ENCODE measurements around the gene IGFBP3. TPM values are rescaled to one million over a fixed set of nuclear protein-coding genes. Genes with fewer than 3 reads are reported as not detected.

The IGFBP3 gene
- polyA plus RNA-seq, 1 donor from 2014 or later = 1.6 TPM

- no peak overlapping the region for H3K9ac ChIP-seq (ENCODE audit: low read length)
- H3K79me2 ChIP-seq (replicated peaks; ENCODE audit: insufficient read depth, low read length) = no peaks in the 10 kb centered on the region
- no peaks in the 10 kb centered on the region for H3K9me2 ChIP-seq (ENCODE audit: insufficient read depth, low read length)
- TF ChIP-seq EZH2 (IDR thresholded peaks at IDR 0.05; ENCODE audit: borderline replicate concordance, insufficient read depth, low read length, poor library complexity, severe bottlenecking) = no peak
- no peak for TF ChIP-seq EP300 (conservative IDR thresholded peaks at IDR 0.05; ENCODE audit: poor library complexity, severe bottlenecking)
- TF ChIP-seq TAF1 (IDR thresholded peaks at IDR 0.05; ENCODE audit: low read depth) = no peak
- no peak for TF ChIP-seq RAD21 (conservative IDR thresholded peaks at IDR 0.05)
- peaks cover 11% of the 10 kb centered on the region for H3K9me3 ChIP-seq (ENCODE audit: low read length)
- H2AFZ ChIP-seq (ENCODE audit: low read depth, low read length) = no peak overlapping the region
- H3K27ac ChIP-seq (ENCODE audit: low read length) = no peak overlapping the region
- no peaks in the 10 kb centered on the region for H3F3A ChIP-seq (ENCODE audit: insufficient read depth, low read length, poor library complexity, severe bottlenecking)
- H3K27me3 ChIP-seq (ENCODE audit: insufficient read depth, low read depth, low read length) = no peaks in the 10 kb centered on the region
- H3K4me2 ChIP-seq (ENCODE audit: low read length) = no peak overlapping the region
- no peak overlapping the region for H3K4me3 ChIP-seq (ENCODE audit: low read length)
- H3K36me3 ChIP-seq (ENCODE audit: insufficient read depth, low read length) = no peaks in the 10 kb centered on the region
- no peaks in the 10 kb centered on the region for H4K20me1 ChIP-seq (ENCODE audit: insufficient read depth)
These were observed 44.6 kb downstream of the IGFBP3 start for GRCh38 chr7:45876519-45876918.

- no peak overlapping the region for H3K27ac ChIP-seq (ENCODE audit: low read length)
- no peak overlapping the region for H2AFZ ChIP-seq (ENCODE audit: low read depth, low read length)
- H3K9me3 ChIP-seq (ENCODE audit: low read length) = peaks cover 11% of the 10 kb centered on the region
- H4K20me1 ChIP-seq (ENCODE audit: insufficient read depth) = no peaks in the 10 kb centered on the region
- H3K9me2 ChIP-seq (ENCODE audit: insufficient read depth, low read length) = no peaks in the 10 kb centered on the region
- no peaks in the 10 kb centered on the region for H3F3A ChIP-seq (ENCODE audit: insufficient read depth, low read length, poor library complexity, severe bottlenecking)
- no peak overlapping the region for H3K9ac ChIP-seq (ENCODE audit: low read length)
- H3K79me2 ChIP-seq (replicated peaks; ENCODE audit: insufficient read depth, low read length) = no peaks in the 10 kb centered on the region
- TF ChIP-seq POLR2AphosphoS5 (IDR thresholded peaks at IDR 0.05) = no peak
- no peak for TF ChIP-seq EZH2 (IDR thresholded peaks at IDR 0.05; ENCODE audit: borderline replicate concordance, insufficient read depth, low read length, poor library complexity, severe bottlenecking)
- TF ChIP-seq MXI1 (conservative IDR thresholded peaks at IDR 0.05; ENCODE audit: poor library complexity, severe bottlenecking) = no peak
- no peak for TF ChIP-seq TAF1 (IDR thresholded peaks at IDR 0.05; ENCODE audit: low read depth)
- TF ChIP-seq SMC3 (conservative IDR thresholded peaks at IDR 0.05; ENCODE audit: poor library complexity) = no peak
- TF ChIP-seq CTCF (IDR thresholded peaks at IDR 0.05; ENCODE audit: poor library complexity, severe bottlenecking) = no peak
- TF ChIP-seq REST (IDR thresholded peaks at IDR 0.05; ENCODE audit: borderline replicate concordance) = no peak
- TF ChIP-seq RAD21 (conservative IDR thresholded peaks at IDR 0.05) = no peak
- TF ChIP-seq EP300 (conservative IDR thresholded peaks at IDR 0.05; ENCODE audit: poor library complexity, severe bottlenecking) = no peak
- H3K4me3 ChIP-seq (ENCODE audit: low read length) = no peak overlapping the region
- no peaks in the 10 kb centered on the region for H3K27me3 ChIP-seq (ENCODE audit: insufficient read depth, low read depth, low read length)
- no peak overlapping the region for H3K4me2 ChIP-seq (ENCODE audit: low read length)
- no peaks in the 10 kb centered on the region for H3K36me3 ChIP-seq (ENCODE audit: insufficient read depth, low read length)
These were observed 46.5 kb downstream of the IGFBP3 start for GRCh38 chr7:45874408-45875131.
